Measurements from ENCODE around the gene B3GNT7.

B3GNT7 gene

DNA sequence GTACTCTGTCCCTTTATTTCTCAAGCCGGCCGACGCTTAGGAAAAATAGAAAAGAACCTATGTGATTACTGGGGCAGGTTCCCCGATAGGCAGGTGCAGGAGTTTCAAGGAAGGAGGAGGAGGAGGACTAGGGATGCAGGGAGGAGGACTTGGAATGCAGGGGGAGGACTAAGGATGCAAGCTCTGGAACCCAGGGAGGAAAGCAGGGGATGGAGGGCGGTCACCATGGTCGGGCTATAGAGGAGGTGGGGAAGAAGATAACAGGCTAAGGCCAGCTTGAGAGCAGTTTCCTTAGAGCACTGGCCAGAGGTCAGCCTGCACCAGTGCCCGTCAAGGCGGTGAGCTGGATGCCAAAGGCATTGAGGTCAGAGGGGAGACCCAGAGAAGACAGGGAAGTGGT is 18.7 kb upstream of the B3GNT7 start:
- H3K9me3 ChIP-seq (ENCODE audit: control insufficient read depth in 2 of 2, low read length in 2 of 2): no peaks in the 10 kb centered on the region
- no peak overlapping the region for H3K27ac ChIP-seq (ENCODE audit: low read length)
- H3K9ac ChIP-seq (ENCODE audit: low read length in 2 of 2): no peak overlapping the region

GRCh38 chr2:231378026-231378722 is 17.3 kb upstream of the B3GNT7 start:
- Histone ChIP-seq H3K4me3 (ENCODE audit: low read length in 2 of 2) (no peak overlapping the region), H3K27ac (ENCODE audit: low read length) (no peak overlapping the region), H3K27me3 (ENCODE audit: control insufficient read depth in 1 of 2, insufficient read depth in 2 of 2, low read length in 2 of 2) (no peaks in the 10 kb centered on the region), H3K4me1 (ENCODE audit: control insufficient read depth, insufficient read depth, low read length) (no peaks in the 10 kb centered on the region), H3K9me3 (ENCODE audit: control insufficient read depth in 2 of 2, low read length in 2 of 2) (no peaks in the 10 kb centered on the region), H3K9ac (ENCODE audit: low read length in 2 of 2) (no peak overlapping the region), H3K36me3 (ENCODE audit: control insufficient read depth in 2 of 2, insufficient read depth in 2 of 2, low read length in 2 of 2) (no peaks in the 10 kb centered on the region)

More for the DNA sequence above, 18.7 kb upstream of the B3GNT7 start:
- Histone ChIP-seq H3K4me1 (ENCODE audit: control insufficient read depth, insufficient read depth, low read length) (no peaks in the 10 kb centered on the region), H3K36me3 (ENCODE audit: control insufficient read depth in 2 of 2, insufficient read depth in 2 of 2, low read length in 2 of 2) (no peaks in the 10 kb centered on the region), H3K4me3 (ENCODE audit: low read length in 2 of 2) (no peak overlapping the region), H3K27me3 (ENCODE audit: control insufficient read depth in 1 of 2, insufficient read depth in 2 of 2, low read length in 2 of 2) (no peaks in the 10 kb centered on the region)

- Histone ChIP-seq H3K9ac (ENCODE audit: low read length in 2 of 2) (no peak overlapping the region), H3K9me3 (ENCODE audit: control insufficient read depth in 2 of 2, low read length in 2 of 2) (peaks cover 0 to 1% of the 10 kb centered on the region in 2 donors), H3K36me3 (ENCODE audit: control insufficient read depth in 2 of 2, insufficient read depth in 2 of 2, low read length in 2 of 2) (no peaks in the 10 kb centered on the region), H3K27me3 (ENCODE audit: control insufficient read depth in 1 of 2, insufficient read depth in 2 of 2, low read length in 2 of 2) (no peaks in the 10 kb centered on the region), H3K4me1 (ENCODE audit: control insufficient read depth, insufficient read depth, low read length) (no peaks in the 10 kb centered on the region), H3K27ac (ENCODE audit: low read length) (no peak overlapping the region), H3K4me3 (ENCODE audit: low read length in 2 of 2) (no peak overlapping the region)
These were observed 16.0 kb upstream of the B3GNT7 start for GRCh38 chr2:231379266-231380215.

DNA sequence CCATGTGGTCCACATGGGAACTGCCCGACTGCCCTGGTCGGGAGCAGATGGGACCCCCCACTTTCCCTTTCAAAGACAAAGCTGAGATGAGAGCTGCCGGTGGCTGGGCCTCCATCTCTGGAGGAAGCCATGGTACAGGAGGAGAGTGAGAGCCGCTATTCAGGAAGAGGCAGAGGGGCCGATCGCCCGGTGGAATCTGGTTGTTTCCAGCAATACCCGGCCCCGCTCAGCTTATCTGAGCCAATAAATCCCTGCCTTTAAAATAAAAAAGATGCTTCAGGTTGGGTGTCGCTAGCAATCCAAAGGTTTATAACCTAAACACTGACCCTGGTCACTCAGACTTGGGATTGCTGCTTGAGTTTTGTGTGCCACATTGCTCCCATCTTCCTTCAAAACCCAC is 15.2 kb upstream of the B3GNT7 start:
- H3K4me3 ChIP-seq (ENCODE audit: low read length in 2 of 2): no peak overlapping the region
- no peaks in the 10 kb centered on the region for H3K36me3 ChIP-seq (ENCODE audit: control insufficient read depth in 2 of 2, insufficient read depth in 2 of 2, low read length in 2 of 2)
- no peak overlapping the region for H3K9ac ChIP-seq (ENCODE audit: low read length in 2 of 2)
- no peaks in the 10 kb centered on the region for H3K4me1 ChIP-seq (ENCODE audit: control insufficient read depth, insufficient read depth, low read length)
- no peaks in the 10 kb centered on the region for H3K27me3 ChIP-seq (ENCODE audit: control insufficient read depth in 1 of 2, insufficient read depth in 2 of 2, low read length in 2 of 2)
- no peak overlapping the region for H3K27ac ChIP-seq (ENCODE audit: low read length)
- peaks cover 0 to 5% of the 10 kb centered on the region in 2 donors for H3K9me3 ChIP-seq (ENCODE audit: control insufficient read depth in 2 of 2, low read length in 2 of 2)

DNA sequence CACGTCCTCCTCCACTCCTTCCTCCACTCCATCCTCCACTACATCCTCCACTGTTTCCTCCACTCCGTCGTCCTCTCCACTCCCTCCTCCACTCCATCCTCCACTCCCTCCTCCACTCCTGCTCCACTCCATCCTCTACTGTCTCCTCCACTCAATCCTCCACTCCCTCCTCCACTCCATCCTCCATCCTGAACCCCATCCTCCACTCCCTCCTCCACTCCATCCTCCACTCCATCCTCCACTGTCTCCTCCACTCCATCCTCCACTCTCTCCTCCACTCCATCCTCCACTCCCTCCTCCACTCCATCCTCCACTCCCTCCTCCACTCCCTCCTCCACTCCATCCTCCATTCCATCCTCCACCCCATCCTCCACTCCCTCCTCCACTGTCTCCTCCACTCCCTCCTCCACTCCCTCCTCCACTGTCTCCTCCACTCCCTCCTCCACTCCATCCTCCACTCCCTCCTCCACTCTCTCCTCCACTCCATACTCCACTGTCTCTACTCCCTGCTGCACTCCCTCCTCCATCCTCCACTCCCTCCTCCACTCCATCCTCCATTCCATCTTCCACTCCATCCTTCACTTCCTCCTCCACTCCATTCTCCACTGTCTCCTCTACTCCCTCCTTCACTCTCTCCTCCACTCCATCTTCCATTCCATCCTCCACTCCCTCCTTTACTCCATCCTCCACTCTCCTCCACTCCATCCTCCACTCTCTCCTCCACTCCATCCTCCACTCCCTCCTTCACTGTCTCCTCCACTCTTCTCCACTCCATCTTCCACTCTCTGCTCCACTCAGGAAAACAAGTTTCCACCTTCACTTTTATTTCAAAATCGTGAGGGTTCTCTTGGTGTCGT is 14.3 kb upstream of the B3GNT7 start:
- Histone ChIP-seq H3K9me3 (ENCODE audit: control insufficient read depth in 2 of 2, low read length in 2 of 2) (peaks cover 0 to 5% of the 10 kb centered on the region in 2 donors), H3K27me3 (ENCODE audit: control insufficient read depth in 1 of 2, insufficient read depth in 2 of 2, low read length in 2 of 2) (no peaks in the 10 kb centered on the region), H3K36me3 (ENCODE audit: control insufficient read depth in 2 of 2, insufficient read depth in 2 of 2, low read length in 2 of 2) (no peaks in the 10 kb centered on the region), H3K27ac (ENCODE audit: low read length) (no peak overlapping the region), H3K4me1 (ENCODE audit: control insufficient read depth, insufficient read depth, low read length) (no peaks in the 10 kb centered on the region), H3K4me3 (ENCODE audit: low read length in 2 of 2) (no peak overlapping the region), H3K9ac (ENCODE audit: low read length in 2 of 2) (no peak overlapping the region)

GRCh38 chr2:231382116-231382515 is 13.4 kb upstream of the B3GNT7 start:
- H3K4me1 ChIP-seq (ENCODE audit: control insufficient read depth, insufficient read depth, low read length): no peaks in the 10 kb centered on the region
- H3K9me3 ChIP-seq (ENCODE audit: control insufficient read depth in 2 of 2, low read length in 2 of 2): peaks cover 0 to 5% of the 10 kb centered on the region in 2 donors
- H3K9ac ChIP-seq (ENCODE audit: low read length in 2 of 2): no peak overlapping the region
- H3K36me3 ChIP-seq (ENCODE audit: control insufficient read depth in 2 of 2, insufficient read depth in 2 of 2, low read length in 2 of 2): no peaks in the 10 kb centered on the region
- H3K27ac ChIP-seq (ENCODE audit: low read length): no peak overlapping the region
- H3K4me3 ChIP-seq (ENCODE audit: low read length in 2 of 2): no peak overlapping the region
- no peaks in the 10 kb centered on the region for H3K27me3 ChIP-seq (ENCODE audit: control insufficient read depth in 1 of 2, insufficient read depth in 2 of 2, low read length in 2 of 2)

- H3K9me3 ChIP-seq (ENCODE audit: control insufficient read depth in 2 of 2, low read length in 2 of 2): peaks cover 0 to 5% of the 10 kb centered on the region in 2 donors
- no peak overlapping the region for H3K9ac ChIP-seq (ENCODE audit: low read length in 2 of 2)
- no peak overlapping the region for H3K4me3 ChIP-seq (ENCODE audit: low read length in 2 of 2)
- no peaks in the 10 kb centered on the region for H3K36me3 ChIP-seq (ENCODE audit: control insufficient read depth in 2 of 2, insufficient read depth in 2 of 2, low read length in 2 of 2)
- no peaks in the 10 kb centered on the region for H3K27me3 ChIP-seq (ENCODE audit: control insufficient read depth in 1 of 2, insufficient read depth in 2 of 2, low read length in 2 of 2)
- H3K27ac ChIP-seq (ENCODE audit: low read length): no peak overlapping the region
- H3K4me1 ChIP-seq (ENCODE audit: control insufficient read depth, insufficient read depth, low read length): peaks cover 4% of the 10 kb centered on the region
These were observed 11.9 kb upstream of the B3GNT7 start for GRCh38 chr2:231383416-231384108.

- Histone ChIP-seq H3K9me3 (ENCODE audit: control insufficient read depth in 2 of 2, low read length in 2 of 2) (peaks cover 0 to 5% of the 10 kb centered on the region in 2 donors), H3K27me3 (ENCODE audit: control insufficient read depth in 1 of 2, insufficient read depth in 2 of 2, low read length in 2 of 2) (no peaks in the 10 kb centered on the region), H3K27ac (ENCODE audit: low read length) (no peak overlapping the region), H3K4me3 (ENCODE audit: low read length in 2 of 2) (no peak overlapping the region), H3K36me3 (ENCODE audit: control insufficient read depth in 2 of 2, insufficient read depth in 2 of 2, low read length in 2 of 2) (no peaks in the 10 kb centered on the region), H3K4me1 (ENCODE audit: control insufficient read depth, insufficient read depth, low read length) (peaks cover 4% of the 10 kb centered on the region), H3K9ac (ENCODE audit: low read length in 2 of 2) (no peak overlapping the region)
These were observed 11.4 kb upstream of the B3GNT7 start for GRCh38 chr2:231384109-231384435.

- peaks cover 0 to 5% of the 10 kb centered on the region in 2 donors for H3K9me3 ChIP-seq (ENCODE audit: control insufficient read depth in 2 of 2, low read length in 2 of 2)
- H3K27me3 ChIP-seq (ENCODE audit: control insufficient read depth in 1 of 2, insufficient read depth in 2 of 2, low read length in 2 of 2): no peaks in the 10 kb centered on the region
- H3K36me3 ChIP-seq (ENCODE audit: control insufficient read depth in 2 of 2, insufficient read depth in 2 of 2, low read length in 2 of 2): no peaks in the 10 kb centered on the region
These were observed 10.5 kb upstream of the B3GNT7 start for GRCh38 chr2:231384970-231385369.

DNA sequence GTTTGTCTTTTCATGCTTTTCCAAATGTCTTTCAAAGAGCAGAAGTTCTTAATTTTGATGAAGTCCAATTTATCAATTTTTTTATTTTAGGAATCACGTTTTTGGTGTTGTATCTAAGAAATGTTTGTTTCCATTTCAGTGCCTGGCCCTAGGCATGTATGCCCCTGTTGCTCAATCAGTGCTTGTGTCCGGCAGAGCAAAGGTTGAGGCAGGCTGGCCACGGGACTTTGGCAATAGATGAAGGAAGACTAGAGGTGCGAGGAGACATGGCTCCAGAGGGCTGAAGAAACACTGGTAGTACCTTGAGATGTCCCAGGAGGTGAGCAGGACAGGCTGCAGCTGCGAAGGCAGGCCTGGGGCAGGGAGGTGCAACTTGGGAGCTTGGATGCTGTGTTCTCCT is 10.1 kb upstream of the B3GNT7 start:
- Histone ChIP-seq H3K4me3 (ENCODE audit: low read length in 2 of 2) (no peak overlapping the region), H3K27ac (ENCODE audit: low read length) (no peak overlapping the region), H3K27me3 (ENCODE audit: control insufficient read depth in 1 of 2, insufficient read depth in 2 of 2, low read length in 2 of 2) (no peaks in the 10 kb centered on the region), H3K36me3 (ENCODE audit: control insufficient read depth in 2 of 2, insufficient read depth in 2 of 2, low read length in 2 of 2) (no peaks in the 10 kb centered on the region), H3K9me3 (ENCODE audit: control insufficient read depth in 2 of 2, low read length in 2 of 2) (peaks cover 0 to 5% of the 10 kb centered on the region in 2 donors), H3K9ac (ENCODE audit: low read length in 2 of 2) (no peak overlapping the region), H3K4me1 (ENCODE audit: control insufficient read depth, insufficient read depth, low read length) (peaks cover 4% of the 10 kb centered on the region)

More at GRCh38 chr2:231384970-231385369, 10.5 kb upstream of the B3GNT7 start:
- no peak overlapping the region for H3K9ac ChIP-seq (ENCODE audit: low read length in 2 of 2)
- peaks cover 4% of the 10 kb centered on the region for H3K4me1 ChIP-seq (ENCODE audit: control insufficient read depth, insufficient read depth, low read length)
- H3K27ac ChIP-seq (ENCODE audit: low read length): no peak overlapping the region
- no peak overlapping the region for H3K4me3 ChIP-seq (ENCODE audit: low read length in 2 of 2)
